EH (cell line): ENCODE data around the gene TUBG1.

Experiments
- DNase-seq: peaks from one replicate; pipeline ENCODE4 v3.0.0-alpha.2; 2015; ENCODE audit warnings: low read depth

TUBG1 gene

GRCh38 chr17:42609182-42609813 lies at the start of gene TUBG1, which contains the start of gene RETREG3:
Gene TUBG1 (plus strand): TSS chr17:42609683. CDS start chr17:42609738, 55 bp downstream.
Gene RETREG3 (minus strand): TSS chr17:42609374. CDS start chr17:42609324, 50 bp downstream.
- peak; percentile 99 for DNase-seq

DNA sequence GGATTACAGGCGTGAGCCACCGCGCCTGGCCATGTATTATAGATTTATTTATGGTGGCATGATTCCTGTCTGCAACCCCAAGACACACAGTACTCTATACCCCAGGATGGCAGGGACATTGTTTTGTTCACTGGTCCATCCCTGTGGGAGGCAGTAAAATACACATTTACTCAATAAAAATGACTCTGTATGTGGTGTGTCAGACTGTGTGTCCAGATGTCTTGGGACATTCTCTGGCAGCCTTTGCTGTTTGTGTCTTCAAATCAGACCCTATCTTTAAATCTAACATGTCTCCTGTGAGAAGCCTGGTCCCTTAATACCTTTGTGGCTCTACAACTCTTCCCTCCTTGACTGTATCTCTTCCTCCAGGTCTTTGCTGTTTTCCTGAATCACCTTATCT lies 49.2 kb upstream of the TUBG1 start:
- peak; percentile 21 for DNase-seq

- DNase-seq: peak; percentile 98
Observed at GRCh38 chr17:42561897-42562387, 47.5 kb upstream of the TUBG1 start, which contains the start of gene COASY. Gene COASY (plus strand): TSS chr17:42562148. CDS start chr17:42562623, 475 bp downstream.

DNA sequence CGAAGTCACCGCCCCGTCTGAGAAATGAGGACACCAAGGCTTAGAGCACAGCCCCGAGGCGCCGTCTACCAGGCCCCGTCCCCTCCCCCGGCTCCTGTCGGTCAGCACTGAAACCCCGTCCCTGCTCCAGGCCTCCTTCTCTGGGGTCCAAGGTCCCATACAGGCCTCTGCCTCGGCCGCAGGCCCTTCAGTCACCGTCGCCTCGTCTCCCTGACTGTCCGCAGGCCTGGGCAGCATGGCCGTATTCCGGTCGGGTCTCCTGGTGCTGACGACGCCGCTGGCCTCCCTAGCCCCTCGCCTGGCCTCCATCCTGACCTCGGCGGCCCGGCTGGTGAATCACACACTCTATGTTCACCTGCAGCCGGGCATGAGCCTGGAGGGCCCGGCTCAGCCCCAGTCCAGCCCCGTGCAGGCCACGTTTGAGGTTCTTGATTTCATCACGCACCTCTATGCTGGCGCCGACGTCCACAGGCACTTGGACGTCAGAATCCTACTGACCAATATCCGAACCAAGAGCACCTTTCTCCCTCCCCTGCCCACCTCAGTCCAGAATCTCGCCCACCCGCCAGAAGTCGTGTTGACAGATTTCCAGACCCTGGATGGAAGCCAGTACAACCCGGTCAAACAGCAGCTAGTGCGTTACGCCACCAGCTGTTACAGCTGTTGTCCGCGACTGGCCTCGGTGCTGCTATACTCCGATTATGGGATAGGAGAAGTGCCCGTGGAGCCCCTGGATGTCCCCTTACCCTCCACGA lies 46.9 kb upstream of the TUBG1 start:
- no peak for DNase-seq

DNA sequence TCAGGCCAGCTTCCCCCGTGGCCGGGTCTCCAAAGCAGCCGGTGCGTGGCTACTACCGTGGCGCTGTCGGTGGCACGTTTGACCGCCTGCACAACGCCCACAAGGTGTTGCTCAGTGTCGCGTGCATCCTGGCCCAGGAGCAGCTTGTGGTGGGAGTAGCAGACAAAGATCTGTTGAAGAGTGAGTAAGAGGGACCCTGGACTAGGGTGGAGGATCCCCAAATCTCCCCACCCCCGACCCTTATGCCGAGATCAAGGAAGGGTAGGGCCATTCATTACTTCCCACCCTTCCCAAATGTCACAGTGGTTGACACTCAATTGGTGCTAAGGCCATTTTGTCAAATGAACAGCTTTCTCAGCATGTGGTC lies 46.4 kb upstream of the TUBG1 start:
- DNase-seq: no peak

DNA sequence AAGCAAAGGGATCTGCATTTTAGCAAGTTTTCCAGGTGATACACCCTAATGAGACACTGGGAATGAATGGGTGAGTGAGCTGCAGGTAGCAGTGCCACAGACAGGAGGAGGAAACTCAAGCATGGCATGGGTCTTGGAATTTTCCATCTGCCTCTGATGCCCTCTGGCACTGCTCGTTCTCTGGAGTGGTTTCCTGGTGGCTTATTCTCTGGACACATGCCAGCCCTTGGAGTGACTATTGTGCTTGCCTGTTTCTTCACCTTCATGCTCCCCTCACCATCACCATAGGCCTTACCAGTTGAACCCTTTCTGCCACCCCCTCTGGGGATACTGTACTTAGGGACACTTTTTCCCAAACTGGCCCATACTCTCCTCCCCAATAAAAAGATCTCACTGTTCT lies 45.9 kb upstream of the TUBG1 start:
- DNase-seq: no peak

DNA sequence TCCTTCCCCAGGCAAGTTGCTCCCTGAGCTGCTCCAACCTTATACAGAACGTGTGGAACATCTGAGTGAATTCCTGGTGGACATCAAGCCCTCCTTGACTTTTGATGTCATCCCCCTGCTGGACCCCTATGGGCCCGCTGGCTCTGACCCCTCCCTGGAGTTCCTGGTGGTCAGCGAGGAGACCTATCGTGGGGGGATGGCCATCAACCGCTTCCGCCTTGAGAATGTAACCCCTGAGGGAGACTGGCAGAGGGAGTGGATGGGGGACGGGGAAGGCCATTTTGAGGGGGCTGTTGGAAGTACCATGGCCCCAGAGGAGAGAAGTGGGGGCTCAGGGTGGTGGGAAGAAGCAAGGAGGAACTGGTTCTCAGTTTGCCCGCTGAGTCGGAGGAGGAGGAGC lies 45.5 kb upstream of the TUBG1 start:
- no peak for DNase-seq

GRCh38 chr17:42564815-42565522 lies 44.5 kb upstream of the TUBG1 start:
- no peak for DNase-seq

GRCh38 chr17:42565523-42566214 lies 43.8 kb upstream of the TUBG1 start:
- no peak for DNase-seq

GRCh38 chr17:42566215-42566882 lies 43.1 kb upstream of the TUBG1 start:
- DNase-seq: no peak

DNA sequence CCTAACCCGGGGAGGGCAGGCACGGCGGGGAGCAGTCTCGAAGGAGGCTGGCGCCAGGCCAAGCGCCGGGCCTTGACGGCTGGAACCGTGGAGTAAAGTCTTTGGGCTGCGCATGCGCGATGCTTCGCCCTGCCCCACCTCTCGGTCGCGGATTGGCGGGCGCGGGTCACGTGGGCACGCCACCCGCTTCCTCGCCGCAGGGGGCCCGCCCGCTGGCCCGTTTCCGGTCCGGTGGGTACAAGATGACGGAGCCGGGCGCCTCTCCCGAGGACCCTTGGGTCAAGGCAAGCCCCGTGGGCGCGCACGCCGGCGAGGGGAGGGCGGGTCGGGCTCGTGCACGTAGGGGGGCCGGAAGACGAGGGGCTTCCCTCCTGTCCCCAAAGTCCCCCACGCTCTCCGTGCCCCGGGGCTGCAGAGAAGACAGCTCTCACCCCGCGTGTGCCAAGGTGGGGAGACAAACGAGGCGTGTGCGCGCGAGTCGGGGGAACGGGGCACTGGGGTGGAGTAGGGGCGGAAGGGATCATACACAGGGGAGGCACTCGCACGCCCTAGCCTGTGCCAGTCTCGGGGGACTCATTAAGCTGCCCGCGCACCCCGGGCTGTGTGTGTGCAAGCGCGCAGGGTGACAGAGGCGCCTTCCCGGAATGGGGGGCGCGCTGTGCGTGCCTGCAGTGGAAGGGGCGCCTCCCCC lies 42.5 kb upstream of the TUBG1 start, which contains the start of gene MLX:
Gene MLX (plus strand): TSS at position 218 of the 691 bp plus-strand sequence. CDS start 25 bp downstream, at position 243.
- peak; percentile 91 for DNase-seq

- DNase-seq: no peak
Observed at GRCh38 chr17:42568341-42569111, 41.0 kb upstream of the TUBG1 start.

DNA sequence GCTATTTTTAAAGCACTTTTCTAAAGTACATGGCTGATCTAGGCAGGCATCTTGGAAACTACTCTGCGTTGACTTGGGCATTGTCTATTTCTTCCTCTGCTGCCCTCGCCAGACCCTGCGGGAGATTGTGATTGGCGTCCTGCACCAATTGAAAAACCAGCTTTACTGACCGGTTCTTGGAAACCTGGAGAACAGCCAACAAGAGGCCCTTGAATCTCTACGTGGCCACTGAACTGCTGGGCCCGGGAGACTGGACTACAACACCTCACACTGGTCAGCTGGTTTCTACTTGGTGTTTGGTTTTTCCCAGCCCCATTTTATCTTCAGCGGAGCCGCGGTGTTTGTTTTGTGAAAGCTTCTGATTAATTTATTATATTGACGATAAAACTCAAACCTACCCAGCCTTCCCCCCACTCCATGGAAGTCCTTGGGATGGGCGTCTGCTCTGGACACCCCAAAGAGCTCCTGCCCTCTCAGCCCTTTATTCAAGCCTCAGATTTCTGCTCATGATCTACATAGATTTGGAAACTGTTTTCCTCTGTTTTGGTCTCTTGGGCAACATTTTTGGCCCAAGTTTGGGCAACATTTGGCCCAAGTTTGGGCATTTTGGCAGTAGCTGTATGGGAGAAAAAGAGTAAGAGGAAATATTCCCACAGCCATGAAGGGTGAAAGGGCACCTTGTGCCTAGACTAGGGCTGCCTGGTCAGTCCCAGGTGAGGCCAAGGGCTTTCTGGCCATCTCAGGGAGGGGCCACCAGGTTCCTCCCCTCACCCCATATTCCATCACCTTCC lies 37.9 kb upstream of the TUBG1 start:
- DNase-seq: no peak

GRCh38 chr17:42573095-42573494 lies 36.4 kb upstream of the TUBG1 start:
- no peak for DNase-seq

DNA sequence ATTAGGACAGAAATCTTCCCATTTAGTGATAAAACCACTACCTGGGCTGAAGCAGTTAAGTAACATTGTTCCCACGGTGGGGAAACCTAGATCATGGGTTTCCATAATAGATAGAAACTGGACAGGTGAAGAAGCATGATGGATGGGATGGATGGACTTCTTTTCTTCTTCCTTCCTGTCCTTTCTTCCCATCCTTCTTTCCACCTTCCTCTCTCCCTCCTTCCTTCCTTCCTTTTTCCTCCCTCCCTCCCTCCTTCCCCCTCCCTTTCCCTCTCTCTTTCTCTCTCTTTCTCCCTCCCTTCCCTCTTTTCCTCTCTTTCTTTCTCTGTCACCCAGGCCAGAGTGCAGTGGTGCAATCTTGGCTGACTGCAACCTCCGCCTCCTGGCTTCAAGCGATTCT lies 35.0 kb upstream of the TUBG1 start:
- no peak for DNase-seq

DNA sequence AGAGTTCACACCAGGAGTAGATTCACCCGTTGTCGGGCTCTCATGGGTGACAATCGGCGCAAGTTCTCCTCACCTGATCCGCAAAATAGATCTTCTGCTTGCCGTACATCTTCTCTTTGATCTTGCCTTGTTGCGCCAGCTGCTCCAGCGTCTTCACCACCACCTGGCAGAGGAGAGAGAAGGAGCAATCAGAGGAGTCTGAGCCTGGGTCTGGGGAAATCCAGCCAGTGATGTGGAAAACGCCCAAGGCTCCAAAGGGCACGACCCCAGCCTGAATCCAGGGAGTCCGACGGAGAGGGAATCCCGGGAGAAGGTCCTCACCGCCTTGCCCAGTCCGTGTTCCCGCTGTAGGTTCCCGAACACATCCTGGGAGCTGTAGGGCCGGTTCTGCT lies 32.3 kb upstream of the TUBG1 start:
- no peak for DNase-seq

DNA sequence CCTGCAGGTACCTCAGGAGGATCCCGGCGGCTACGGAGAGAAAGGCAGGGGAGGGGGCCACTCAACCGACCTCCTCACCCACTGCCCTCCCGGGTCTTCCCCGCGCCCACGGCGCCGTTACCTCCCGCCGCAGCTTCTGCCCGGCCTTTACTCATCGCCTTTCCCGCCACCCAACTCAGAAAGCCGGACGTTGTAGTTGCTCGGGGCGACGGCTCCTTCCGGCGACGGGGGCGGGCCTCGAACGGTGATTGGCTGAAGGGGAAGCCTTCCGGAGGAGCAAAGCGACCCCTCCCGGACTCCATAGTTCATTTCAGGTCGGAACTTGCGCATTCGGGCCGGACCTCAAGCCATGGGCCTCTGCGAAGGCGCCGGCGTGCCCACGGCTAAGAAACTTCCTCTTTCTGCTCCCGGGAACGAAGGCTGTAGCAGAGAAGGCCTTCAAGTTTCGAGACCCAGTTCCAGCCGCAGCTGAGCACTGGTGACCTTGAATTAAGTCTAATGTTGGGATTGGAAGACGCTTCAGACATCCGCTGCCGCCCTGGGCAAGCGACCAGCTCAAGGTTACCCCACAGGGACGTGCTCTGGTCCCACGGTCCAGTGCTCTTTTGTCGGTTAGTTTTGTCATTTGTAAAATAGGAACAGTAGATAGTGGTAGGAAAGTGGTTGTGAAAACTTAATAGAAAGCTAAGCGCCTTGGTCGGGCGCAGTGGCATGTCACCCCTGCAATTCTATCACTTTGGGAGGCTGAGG lies 31.8 kb upstream of the TUBG1 start, which contains the start of gene PSMC3IP:
Gene PSMC3IP (minus strand): TSS at position 198 of the 750 bp plus-strand sequence. CDS start 43 bp downstream, at position 155.
- peak; percentile 95 for DNase-seq

GRCh38 chr17:42578282-42578869 lies 31.1 kb upstream of the TUBG1 start:
- DNase-seq: peak; percentile 72
